GM12878 (cell line): ENCODE data around the gene CELSR2. TPM values are rescaled to one million over a fixed set of nuclear protein-coding genes. Genes with fewer than 3 reads are reported as not detected.

ENCODE experiments used
- ATAC-seq: fragments of 200-7000 bp; cut with Tn5 transposase; 3 replicates; pipeline ENCODE4 v1.9.1; 2020; ENCODE audit warnings: mild to moderate bottlenecking, moderate library complexity
- BruUV-seq: library from RNA; stranded (reverse); fragments of 400-500 nt; replicated peaks from 2 replicates; lab custom pipeline; 2021; lab: Mats Ljungman, UMichigan
- CTCF ChIA-PET: fragments of 300-600 bp; sonication (Branson Sonifier 250); formaldehyde crosslinking; extraction: SDS; loops from one replicate; lab custom pipeline; 2021; ENCODE audit warnings: inconsistent platforms; lab: Yijun Ruan, JAX
- POLR2A ChIA-PET: fragments of 350-600 bp; formaldehyde crosslinking; extraction: SDS; loops from one replicate; lab custom pipeline; 2021; ENCODE audit warnings: inconsistent platforms; lab: Charles Lee
- RAD21 ChIA-PET: fragments of 300-600 bp; sonication (Branson Sonifier 250); formaldehyde crosslinking; loops from one replicate; lab custom pipeline; 2023; ENCODE audit warnings: antibody characterized with exemption; ENCODE audit not compliant: unreplicated experiment; lab: Charles Lee
- SMC1A ChIA-PET: fragments of 300-600 bp; sonication (Branson Sonifier 250); formaldehyde crosslinking; loops from one replicate; lab custom pipeline; 2023; ENCODE audit not compliant: unreplicated experiment, uncharacterized antibody; lab: Charles Lee
- DNase-seq: peaks from one replicate; pipeline ENCODE4 v3.0.0-alpha.2; 2011; ENCODE audit warnings: low read depth, low spot score
- FAIRE-seq: peaks from 3 replicates; lab custom pipeline; 2011; peaks lifted over from hg19 to GRCh38; lab: Jason Lieb, UNC
- H2AFZ ChIP-seq: 2 replicates; pipeline ENCODE4 v1.6.0; 2011; ENCODE audit warnings: low read depth, low read length, control low read depth; ENCODE audit not compliant: control insufficient read depth
- H3K27ac ChIP-seq: 2 replicates; pipeline ENCODE4 v1.5.1; 2011; ENCODE audit warnings: control low read depth; ENCODE audit not compliant: control insufficient read depth, insufficient read depth
- H3K27me3 ChIP-seq, 2 experiments: replicated peaks in 1 of 2; 2 replicates each; pipeline versions ENCODE4 v1.6.0 to v1.6.1; 2011; ENCODE audit warnings: low read length in 1 of 2; ENCODE audit not compliant: control insufficient read depth in 2 of 2, insufficient read depth in 2 of 2
- H3K36me3 ChIP-seq, 2 experiments: 2 replicates each; pipeline ENCODE4 v1.5.1; 2011; ENCODE audit warnings: low read length in 1 of 2; ENCODE audit not compliant: control insufficient read depth in 2 of 2, insufficient read depth in 2 of 2
- H3K4me1 ChIP-seq: 2 replicates; pipeline ENCODE4 v1.6.1; 2011; ENCODE audit warnings: mild to moderate bottlenecking, low read length, moderate library complexity, mixed read lengths; ENCODE audit not compliant: control insufficient read depth, insufficient read depth
- H3K4me2 ChIP-seq: 2 replicates; pipeline ENCODE4 v1.6.0; 2011; ENCODE audit warnings: control low read depth; ENCODE audit not compliant: control insufficient read depth, insufficient read depth
- H3K4me3 ChIP-seq: fragments of 200-600 bp; sonication (generic); 2 replicates; pipeline ENCODE4 v1.5.1; 2016
- H3K79me2 ChIP-seq: 2 replicates; pipeline ENCODE4 v1.6.0; 2011; ENCODE audit warnings: low read length; ENCODE audit not compliant: control insufficient read depth, insufficient read depth
- H3K9ac ChIP-seq: 2 replicates; pipeline ENCODE4 v1.8.0; 2011; ENCODE audit warnings: low read length, control low read depth, mixed read lengths; ENCODE audit not compliant: control insufficient read depth, insufficient read depth
- H3K9me3 ChIP-seq: replicated peaks from 3 replicates; pipeline ENCODE4 v1.5.1; 2011; ENCODE audit warnings: mild to moderate bottlenecking, low read length; ENCODE audit not compliant: control insufficient read depth, insufficient read depth
- H4K20me1 ChIP-seq: 2 replicates; pipeline ENCODE4 v1.6.0; 2011; ENCODE audit not compliant: control insufficient read depth, insufficient read depth
- CEBPB ChIP-seq, 2 experiments: fragments of 150-350 bp in 1 of 2; IDR thresholded peaks; 2 replicates each; pipeline ENCODE4 v1.6.1; 2012 to 2014; ENCODE audit warnings: low read depth in 2 of 2, low read length in 2 of 2, borderline replicate concordance in 1 of 2, inconsistent platforms in 1 of 2
- EZH2 ChIP-seq: IDR thresholded peaks from 2 replicates; pipeline ENCODE4 v1.6.1; 2012; ENCODE audit warnings: low read depth, mild to moderate bottlenecking, control low read depth, inconsistent platforms, low read length, borderline replicate concordance; ENCODE audit not compliant: control insufficient read depth
- MAX ChIP-seq: IDR thresholded peaks from 2 replicates; pipeline ENCODE4 v1.6.1; 2012; ENCODE audit warnings: low read depth, low read length, improper control_type of control experiment
- NFYA ChIP-seq: IDR thresholded peaks from 2 replicates; pipeline ENCODE4 v1.6.1; 2011; ENCODE audit warnings: low read depth, mild to moderate bottlenecking, low read length, improper control_type of control experiment, borderline replicate concordance
- NFYB ChIP-seq: IDR thresholded peaks from 2 replicates; pipeline ENCODE4 v1.6.1; 2011; ENCODE audit warnings: low read depth, mild to moderate bottlenecking, low read length, improper control_type of control experiment, moderate library complexity; ENCODE audit not compliant: insufficient read depth
- RB1 ChIP-seq: fragments of 450-650 bp; formaldehyde crosslinking; IDR thresholded peaks from 2 replicates; pipeline ENCODE4 v1.6.1; 2017; ENCODE audit warnings: mild to moderate bottlenecking, borderline replicate concordance
- RELB ChIP-seq: fragments of 450-650 bp; IDR thresholded peaks from 2 replicates; pipeline ENCODE4 v1.6.1; 2017; ENCODE audit warnings: low read depth, mild to moderate bottlenecking, moderate library complexity
- STAT1 ChIP-seq: fragments of 450-650 bp; conservative IDR thresholded peaks from 2 replicates; pipeline ENCODE4 v1.6.1; 2014; ENCODE audit warnings: antibody characterized with exemption, mild to moderate bottlenecking
- TARDBP ChIP-seq: IDR thresholded peaks from 2 replicates; pipeline ENCODE4 v1.6.1; 2016; ENCODE audit warnings: borderline replicate concordance
- ZNF384 ChIP-seq: IDR thresholded peaks from 2 replicates; pipeline ENCODE4 v1.6.1; 2012; ENCODE audit warnings: low read depth, mild to moderate bottlenecking, low read length, improper control_type of control experiment, borderline replicate concordance
- whole genome bisulfite sequencing: methylation state at CpG from one replicate; pipeline ENCODE4 v1.1.6; 2016; ENCODE audit warnings: low lambda C conversion rate; ENCODE audit not compliant: insufficient replicate concordance, insufficient coverage; ENCODE audit errors: missing lambda C conversion rate; 5-methylcytosine and 5-hydroxymethylcytosine counted together
- in situ Hi-C: fragments of 300-500 bp; cut with MboI; formaldehyde crosslinking; loops from 9 replicates; pipeline ENCODE4 v1.14.3; 2018; ENCODE audit warnings: mixed read lengths
- intact Hi-C: fragments of 100-400 bp; cut with micrococcal nuclease; formaldehyde crosslinking; loops from one replicate; pipeline ENCODE4 v1.14.2; 2022; ENCODE audit not compliant: unreplicated experiment
- polyA plus RNA-seq, 11 experiments: library from polyadenylated mRNA; depleted of rRNA in 4 of 11; unstranded in 6 of 11; stranded (reverse) in 5 of 11; fragments of >200 nt; fragmentation: Nextera tagmentation in 4 of 11; fragmentation: Illumina TruSeq in 1 of 11; extraction: Ambion mirVana in 4 of 11; extraction: Trizol in 1 of 11; gene quantifications; 1 replicate in 1 of 11; 2 replicates in 10 of 11; pipeline versions ENCODE4 v1.2.1 to v1.2.3, GENCODE V29; 2011 to 2016; ENCODE audit warnings: inconsistent platforms in 2 of 11, missing spikeins in 2 of 11, low read depth in 1 of 11
- total RNA-seq, 4 experiments: library from RNA; depleted of rRNA in 3 of 4; stranded (reverse); fragments of >200 nt in 3 of 4; fragmentation: Illumina TruSeq in 1 of 4; extraction: Trizol in 1 of 4; gene quantifications; 2 replicates each; pipeline versions ENCODE4 v1.2.1 to v1.2.3, GENCODE V29; 2013 to 2021

CELSR2 gene
- total and polyA plus RNA-seq, 10 of the 15 experiments (the other 5 are each of a cell fraction or from before 2014, with no cell fraction given), result under 0.01 to 0.15 (median 0.04) TPM; not detected in 2

- TF ChIP-seq TARDBP, result no peak
- no peak for TF ChIP-seq RELB
- no peak for TF ChIP-seq MAX
- TF ChIP-seq EZH2, result no peak
- TF ChIP-seq RB1, result no peak
- no peak for TF ChIP-seq STAT1
- TF ChIP-seq NFYB, result no peak
- TF ChIP-seq NFYA, result no peak
- TF ChIP-seq CEBPB (IDR thresholded peaks at IDR 0.05; ENCODE audit: borderline replicate concordance in 1 of 2, low read depth in 2 of 2, low read length in 2 of 2), result no peak
- TF ChIP-seq ZNF384, result no peak
- H4K20me1 ChIP-seq, result no peaks in the 10 kb centered on the region
- no peak for ATAC-seq
- 88% methylated on average over 28 of the region's 28 CpGs for WGBS
- peaks cover 3% of the 10 kb centered on the region for H3K4me1 ChIP-seq
- CTCF ChIA-PET, result interaction anchor here (0.9 to 2.9 kb wide), 10 partner anchors 11 to 703 kb away, joined by 3 to 31 read pairs (median 5); partner anchors contain the start of genes AHCYL1, ATXN7L2 and SORT1
- H2AFZ ChIP-seq, result no peak overlapping the region
- no peak for DNase-seq
- RAD21 ChIA-PET, result interaction anchor here (1.3 to 3.3 kb wide), 6 partner anchors 112 to 267 kb away, joined by 3 to 21 read pairs (median 4); partner anchors contain the start of genes GNAI3 and SORT1
- no TSS peak for BruUV-seq
- H3K9me3 ChIP-seq, result no peaks in the 10 kb centered on the region
- in situ Hi-C loops (no loop called here), intact Hi-C loops (no loop called here)
- no peak overlapping the region for H3K9ac ChIP-seq
- H3K27ac ChIP-seq, result no peak overlapping the region
- H3K27me3 ChIP-seq, result no peaks in the 10 kb centered on the region
- FAIRE-seq, result no peak
- H3K36me3 ChIP-seq, result no peaks in the 10 kb centered on the region
- SMC1A ChIA-PET, result interaction anchor here (1.4 to 3.1 kb wide), 3 partner anchors 117 to 267 kb away, joined by 4 to 19 read pairs (median 5); partner anchors contain the start of genes GNAI3 and SORT1
- peak overlapping the region; percentile 86 for H3K4me3 ChIP-seq
- peak overlapping the region; percentile 100 for H3K4me2 ChIP-seq
- H3K79me2 ChIP-seq, result no peaks in the 10 kb centered on the region
- POLR2A ChIA-PET, result interaction anchor here (1.3 to 1.5 kb wide), 2 partner anchors 11 to 144 kb away, joined by 3 to 5 read pairs; partner anchors contain the start of gene PSMA5
These were observed 32.5 kb downstream of the CELSR2 start for GRCh38 chr1:109281680-109282496.
